ENCODE results near the gene PRRT1B.

PRRT1B gene

DNA sequence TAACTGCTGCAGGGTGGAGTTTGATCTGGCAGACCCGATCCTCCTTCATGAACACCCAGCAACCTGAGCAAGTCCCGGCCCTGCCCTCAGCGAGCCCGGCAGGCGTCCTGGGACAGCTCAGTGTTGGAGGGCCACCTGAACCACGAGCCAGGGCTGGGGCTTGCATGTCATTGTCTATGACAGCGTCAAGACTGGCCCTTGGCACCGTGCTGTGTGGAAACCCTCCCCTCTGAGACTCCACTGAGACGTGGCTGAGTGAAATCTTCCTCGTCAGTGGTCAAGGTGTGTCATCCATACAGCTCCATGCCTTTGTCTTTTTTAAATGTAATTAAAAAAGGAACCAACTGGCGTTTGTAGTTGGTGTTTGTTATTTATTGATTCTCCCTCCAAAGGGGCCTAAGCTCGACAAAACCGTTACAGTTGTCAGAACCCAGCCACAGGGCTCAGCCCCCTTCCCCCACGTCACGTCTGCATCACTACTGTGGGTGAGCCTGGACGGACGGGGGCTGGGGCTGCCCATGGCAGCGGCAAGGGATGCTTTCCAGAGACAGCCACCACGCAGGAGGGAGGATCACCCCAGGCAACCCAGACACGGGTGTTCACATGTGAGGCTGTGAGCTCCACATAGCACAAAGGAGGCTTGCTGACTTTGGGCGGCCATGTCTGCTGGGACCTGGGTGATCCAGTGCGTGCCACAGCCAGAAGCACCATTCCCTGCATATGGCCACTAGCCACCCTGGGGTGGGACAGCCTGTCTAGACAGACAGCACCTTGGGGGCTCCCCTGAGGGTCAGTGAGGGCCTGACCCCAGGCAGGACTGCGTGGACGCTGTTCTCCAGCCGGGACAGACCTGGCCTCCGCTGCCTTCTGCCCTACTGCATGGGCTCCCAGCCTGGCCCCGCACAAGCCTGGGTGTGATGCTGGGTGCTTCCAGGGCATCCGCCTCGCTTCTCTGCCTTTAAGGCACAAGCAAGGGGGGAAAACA, 21.6 kb upstream of the PRRT1B start:
- no peak overlapping the region for H3K27ac ChIP-seq (ENCODE audit: low read length)
- no peak overlapping the region for H3K4me3 ChIP-seq (ENCODE audit: low read length)
- H3K4me1 ChIP-seq (ENCODE audit: control insufficient read depth, low read depth, low read length): no peaks in the 10 kb centered on the region
- H3K9ac ChIP-seq (ENCODE audit: low read length): no peak overlapping the region
- no peaks in the 10 kb centered on the region for H3K27me3 ChIP-seq (ENCODE audit: control insufficient read depth, insufficient read depth, low read length)
- H3K9me3 ChIP-seq (ENCODE audit: control insufficient read depth, low read depth, low read length): no peaks in the 10 kb centered on the region
- H3K36me3 ChIP-seq (ENCODE audit: control insufficient read depth, low read depth, low read length): peaks cover 67% of the 10 kb centered on the region

DNA sequence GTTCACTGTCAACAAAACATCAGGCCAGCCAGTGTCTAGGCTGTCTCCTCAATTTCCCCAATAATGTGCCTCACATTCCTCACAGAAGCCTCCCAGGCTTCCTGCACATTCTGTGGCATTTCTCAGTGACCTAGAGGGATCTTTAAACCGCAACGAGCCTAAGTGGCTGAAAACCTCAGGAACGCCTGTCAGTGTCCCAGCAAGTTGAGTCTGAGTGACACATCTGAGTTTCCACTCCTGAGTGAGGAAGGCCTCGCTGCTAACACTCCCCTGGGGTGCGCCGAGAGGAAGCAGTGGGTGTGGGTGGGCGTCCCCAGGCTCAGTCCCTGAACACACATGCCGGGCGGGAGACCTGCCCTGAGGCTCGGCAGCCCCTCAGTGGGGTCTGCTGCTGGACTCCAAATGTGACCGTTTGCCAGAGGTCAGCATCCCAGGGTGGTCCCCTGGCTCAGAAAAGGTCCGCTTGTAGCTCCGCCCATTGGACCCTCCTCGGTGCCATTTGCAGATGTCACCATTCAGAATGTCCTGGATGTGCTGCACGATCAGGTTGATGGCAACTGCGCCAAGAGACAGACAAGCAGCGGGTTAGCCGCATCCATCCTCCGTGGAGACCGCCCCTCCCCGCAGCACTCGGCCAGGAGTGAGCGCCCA, 20.5 kb upstream of the PRRT1B start:
- no peaks in the 10 kb centered on the region for H3K27me3 ChIP-seq (ENCODE audit: control insufficient read depth, insufficient read depth, low read length)
- no peak overlapping the region for H3K4me3 ChIP-seq (ENCODE audit: low read length)
- no peaks in the 10 kb centered on the region for H3K9me3 ChIP-seq (ENCODE audit: control insufficient read depth, low read depth, low read length)
- no peak overlapping the region for H3K9ac ChIP-seq (ENCODE audit: low read length)
- H3K4me1 ChIP-seq (ENCODE audit: control insufficient read depth, low read depth, low read length): no peaks in the 10 kb centered on the region
- peaks cover 66% of the 10 kb centered on the region for H3K36me3 ChIP-seq (ENCODE audit: control insufficient read depth, low read depth, low read length)
- H3K27ac ChIP-seq (ENCODE audit: low read length): no peak overlapping the region

DNA sequence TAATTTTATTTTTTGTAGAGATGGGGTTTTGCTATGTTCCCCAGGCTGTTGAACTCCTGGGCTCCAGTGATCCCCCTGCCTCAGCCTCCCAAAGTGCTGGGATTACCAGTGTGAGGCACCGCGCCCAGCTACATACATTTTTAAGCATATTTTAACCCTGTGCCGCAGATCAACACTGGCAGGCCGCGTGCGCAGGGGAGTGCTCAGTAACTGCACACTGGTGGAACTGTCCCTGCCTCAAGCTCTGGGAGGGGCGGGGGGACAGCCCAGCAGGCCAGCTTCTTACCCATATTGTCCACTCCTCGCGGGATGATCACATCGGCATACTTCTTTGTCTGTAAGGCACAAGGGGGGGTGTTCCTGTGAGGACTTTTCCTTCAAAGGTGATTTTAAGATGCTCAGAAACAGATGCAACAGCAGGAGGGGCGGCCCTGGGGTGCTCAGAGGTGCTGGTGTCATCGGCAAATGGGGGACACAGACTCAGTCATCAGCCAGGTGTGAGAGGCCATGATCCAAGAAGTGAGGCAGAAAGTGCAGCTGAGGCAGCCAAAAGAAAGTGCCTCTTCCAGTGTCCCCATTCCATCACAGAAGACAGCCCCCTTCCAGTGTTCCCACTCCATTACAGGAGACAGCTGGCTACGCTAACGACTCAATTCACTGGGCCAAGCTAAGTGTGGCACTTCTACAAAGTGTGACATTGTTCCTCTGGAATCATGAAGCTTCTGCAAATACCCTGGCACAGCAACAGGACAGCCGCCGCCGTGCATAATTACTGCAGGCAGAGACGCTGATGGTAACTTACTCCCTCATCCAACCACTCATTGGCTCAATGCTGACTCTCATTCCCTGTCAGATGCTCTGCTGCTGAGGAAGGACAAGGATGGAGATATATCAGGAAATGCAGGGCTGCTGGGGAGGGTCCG, 19.4 kb upstream of the PRRT1B start:
- Histone ChIP-seq H3K4me1 (ENCODE audit: control insufficient read depth, low read depth, low read length) (peaks cover 4% of the 10 kb centered on the region), H3K27ac (ENCODE audit: low read length) (no peak overlapping the region), H3K9ac (ENCODE audit: low read length) (no peak overlapping the region), H3K9me3 (ENCODE audit: control insufficient read depth, low read depth, low read length) (no peaks in the 10 kb centered on the region), H3K27me3 (ENCODE audit: control insufficient read depth, insufficient read depth, low read length) (no peaks in the 10 kb centered on the region), H3K36me3 (ENCODE audit: control insufficient read depth, low read depth, low read length) (peaks cover 59% of the 10 kb centered on the region), H3K4me3 (ENCODE audit: low read length) (no peak overlapping the region)

DNA sequence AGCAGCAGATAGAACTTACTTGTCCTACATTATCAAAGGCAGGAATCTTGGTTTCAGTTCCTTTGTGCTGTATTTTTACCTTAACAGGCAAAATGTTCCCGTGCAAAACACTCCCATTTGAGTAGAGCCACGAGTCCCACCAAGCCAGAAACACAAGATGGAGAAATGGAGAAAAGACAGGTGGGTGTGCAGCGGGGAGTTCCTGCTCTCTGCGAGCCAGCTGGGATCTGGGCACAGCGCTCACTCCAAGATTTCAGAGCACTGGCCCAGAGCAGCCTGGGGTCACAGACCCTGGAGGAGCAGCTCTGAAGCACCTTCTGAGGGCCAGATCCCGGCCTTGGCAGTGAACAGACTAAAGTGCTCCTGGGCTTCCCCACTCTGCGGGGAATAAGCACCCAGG, 17.1 kb upstream of the PRRT1B start:
- Histone ChIP-seq H3K27me3 (ENCODE audit: control insufficient read depth, insufficient read depth, low read length) (no peaks in the 10 kb centered on the region), H3K4me1 (ENCODE audit: control insufficient read depth, low read depth, low read length) (peaks cover 4% of the 10 kb centered on the region), H3K27ac (ENCODE audit: low read length) (no peak overlapping the region), H3K9ac (ENCODE audit: low read length) (no peak overlapping the region), H3K4me3 (ENCODE audit: low read length) (no peak overlapping the region), H3K9me3 (ENCODE audit: control insufficient read depth, low read depth, low read length) (no peaks in the 10 kb centered on the region), H3K36me3 (ENCODE audit: control insufficient read depth, low read depth, low read length) (peaks cover 50% of the 10 kb centered on the region)

DNA sequence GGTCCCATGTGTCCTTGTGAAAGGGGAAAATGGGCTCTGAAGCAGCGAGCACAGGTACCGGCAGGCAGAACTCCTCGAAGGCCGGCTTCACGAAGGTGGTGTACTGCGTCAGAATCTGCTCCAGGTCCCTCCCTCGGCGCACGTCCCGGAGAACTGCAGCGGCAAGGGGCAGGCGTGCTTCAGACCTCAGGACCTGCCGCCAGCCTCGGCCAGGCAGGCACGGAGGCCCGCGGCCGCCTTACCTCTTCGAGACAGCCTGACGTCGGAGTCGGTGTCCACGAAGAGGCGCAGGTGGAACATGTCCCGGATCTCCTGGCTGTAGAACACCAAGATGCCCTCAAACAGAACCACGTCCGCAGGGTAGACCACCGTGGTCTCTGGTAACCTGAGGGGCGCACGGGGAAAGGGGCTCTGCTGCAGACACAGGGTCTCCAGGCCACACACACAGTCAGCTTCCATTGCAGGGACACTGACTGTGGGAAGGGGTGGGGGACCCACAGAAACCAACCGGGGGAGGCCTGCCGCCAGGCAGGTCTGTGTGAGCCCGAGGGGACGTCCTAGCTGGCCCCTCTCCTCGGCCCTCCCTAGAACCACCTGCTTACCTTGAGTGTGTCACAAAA, 16.3 kb upstream of the PRRT1B start:
- no peak overlapping the region for H3K27ac ChIP-seq (ENCODE audit: low read length)
- H3K4me3 ChIP-seq (ENCODE audit: low read length): no peak overlapping the region
- peaks cover 4% of the 10 kb centered on the region for H3K4me1 ChIP-seq (ENCODE audit: control insufficient read depth, low read depth, low read length)
- H3K36me3 ChIP-seq (ENCODE audit: control insufficient read depth, low read depth, low read length): peaks cover 47% of the 10 kb centered on the region
- H3K27me3 ChIP-seq (ENCODE audit: control insufficient read depth, insufficient read depth, low read length): no peaks in the 10 kb centered on the region
- H3K9me3 ChIP-seq (ENCODE audit: control insufficient read depth, low read depth, low read length): no peaks in the 10 kb centered on the region
- no peak overlapping the region for H3K9ac ChIP-seq (ENCODE audit: low read length)

DNA sequence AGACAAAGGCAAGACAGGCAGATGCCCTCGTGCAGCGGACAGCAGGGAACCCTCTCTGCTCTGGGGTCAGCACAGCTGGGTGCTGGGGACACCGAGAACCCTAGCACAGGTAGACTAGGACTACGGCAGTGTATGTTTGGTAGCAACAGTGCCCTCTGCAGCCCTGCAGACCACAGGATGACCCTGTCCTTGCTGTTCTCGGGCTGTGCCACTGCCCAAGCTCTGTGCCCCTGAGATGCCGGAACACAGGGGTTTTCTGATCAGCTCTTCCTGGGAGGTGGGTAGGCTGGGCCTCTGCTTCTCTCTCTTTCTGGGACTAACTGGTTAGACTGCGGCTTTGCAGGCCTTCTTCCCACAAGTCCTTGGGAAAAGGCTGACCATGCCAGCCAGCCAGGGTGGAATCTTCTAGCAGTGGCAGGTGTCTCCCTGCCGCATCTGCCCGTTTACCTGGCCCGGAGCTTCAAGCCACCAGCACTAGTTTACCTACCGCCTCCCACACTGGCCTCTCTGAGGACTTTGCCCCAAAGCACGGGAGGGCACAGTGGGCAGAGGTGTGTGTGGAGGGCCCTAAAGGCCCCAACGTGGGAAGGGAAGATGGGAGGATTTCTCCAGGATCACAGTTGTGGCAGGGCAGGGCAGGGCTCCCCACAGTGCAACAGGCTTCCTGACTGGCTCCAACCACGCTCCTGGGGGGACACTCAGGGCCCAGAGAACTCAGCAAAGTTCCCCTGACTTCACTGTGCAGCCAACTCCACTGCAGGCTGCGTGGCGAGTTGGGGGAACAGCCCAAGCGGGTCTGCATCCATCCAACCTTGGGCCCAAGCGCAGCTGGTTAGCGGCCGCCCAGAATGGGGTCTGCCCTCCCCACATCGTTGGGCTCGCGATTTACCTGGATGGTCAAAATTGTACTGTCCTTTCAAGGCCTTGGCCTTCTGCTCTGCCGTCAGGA, 15.5 kb upstream of the PRRT1B start:
- Histone ChIP-seq H3K36me3 (ENCODE audit: control insufficient read depth, low read depth, low read length) (peaks cover 40% of the 10 kb centered on the region), H3K4me3 (ENCODE audit: low read length) (peak overlapping the region; percentile 88), H3K4me1 (ENCODE audit: control insufficient read depth, low read depth, low read length) (peaks cover 4% of the 10 kb centered on the region), H3K9ac (ENCODE audit: low read length) (peak overlapping the region; percentile 65), H3K27me3 (ENCODE audit: control insufficient read depth, insufficient read depth, low read length) (no peaks in the 10 kb centered on the region), H3K9me3 (ENCODE audit: control insufficient read depth, low read depth, low read length) (no peaks in the 10 kb centered on the region), H3K27ac (ENCODE audit: low read length) (no peak overlapping the region)

DNA sequence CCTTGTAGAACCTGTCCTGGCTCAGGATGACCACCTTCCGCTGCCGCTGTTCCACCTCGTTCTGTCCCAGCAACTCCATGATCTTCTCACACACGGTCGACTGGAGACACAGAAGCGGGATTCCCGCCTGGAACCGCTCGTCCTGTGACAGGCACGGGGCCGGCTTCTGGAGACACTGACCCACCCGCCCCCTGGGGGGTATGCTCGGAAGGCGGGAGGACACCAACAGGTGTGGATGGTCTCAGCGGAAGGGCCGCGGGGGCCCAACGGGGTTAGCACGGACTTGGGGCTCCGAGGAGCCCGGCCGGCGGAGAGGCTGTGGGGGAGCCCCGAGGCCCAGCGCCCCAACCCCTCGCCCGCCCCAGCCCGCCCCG, 14.8 kb upstream of the PRRT1B start:
- H3K36me3 ChIP-seq (ENCODE audit: control insufficient read depth, low read depth, low read length): peaks cover 34% of the 10 kb centered on the region
- peak overlapping the region; percentile 88 for H3K4me3 ChIP-seq (ENCODE audit: low read length)
- no peaks in the 10 kb centered on the region for H3K27me3 ChIP-seq (ENCODE audit: control insufficient read depth, insufficient read depth, low read length)
- H3K9ac ChIP-seq (ENCODE audit: low read length): peak overlapping the region; percentile 65
- H3K4me1 ChIP-seq (ENCODE audit: control insufficient read depth, low read depth, low read length): peaks cover 4% of the 10 kb centered on the region
- no peaks in the 10 kb centered on the region for H3K9me3 ChIP-seq (ENCODE audit: control insufficient read depth, low read depth, low read length)
- no peak overlapping the region for H3K27ac ChIP-seq (ENCODE audit: low read length)

DNA sequence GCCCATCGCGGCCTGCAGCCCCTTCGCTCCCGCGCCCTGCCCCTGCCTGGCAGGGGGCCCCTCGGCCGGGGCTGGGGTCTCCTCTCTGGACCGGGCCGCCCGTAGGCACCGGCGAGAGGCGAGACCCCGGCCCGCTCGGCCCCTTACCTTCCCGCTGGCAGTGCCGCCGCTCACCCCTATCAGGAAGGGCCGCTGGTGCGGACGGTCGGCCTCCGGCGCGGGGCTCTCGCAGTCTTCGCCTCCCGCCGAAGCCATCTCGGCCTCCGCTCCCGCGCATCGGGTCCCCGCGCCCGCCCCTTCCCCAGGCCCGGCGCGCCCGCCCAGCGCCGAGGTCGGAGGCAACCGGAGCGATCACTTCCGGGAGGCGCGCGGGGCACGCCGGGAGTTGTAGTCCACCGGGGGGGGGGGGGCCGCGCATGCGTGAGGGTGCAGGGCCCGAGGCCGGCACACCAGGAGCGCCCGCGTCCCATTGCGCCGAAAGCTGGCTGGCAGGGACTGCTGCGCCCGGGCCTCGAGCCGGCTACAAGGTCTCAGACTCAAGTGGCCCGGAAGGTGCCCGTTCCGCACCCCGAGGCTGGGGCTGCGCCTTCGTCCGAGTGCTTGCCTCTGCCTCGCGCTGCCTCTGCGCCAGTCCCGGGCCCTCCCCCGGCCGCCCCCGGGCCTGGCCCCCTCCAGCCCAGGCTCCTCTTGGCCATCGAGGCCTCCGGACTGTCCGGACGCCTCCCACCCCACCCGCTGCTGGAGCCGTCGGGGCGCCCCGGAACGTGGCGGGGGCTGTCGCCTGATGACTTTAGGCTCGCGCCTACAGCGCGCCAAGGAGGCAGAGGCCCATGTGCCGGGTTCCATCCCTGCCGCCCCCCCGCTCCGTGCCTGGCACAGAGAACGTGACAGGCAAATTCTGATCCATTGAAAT, 14.1 kb upstream of the PRRT1B start, which contains the start of gene UCK1:
Gene UCK1, minus strand, starts transcription at position 344 of the 913 bp plus-strand sequence. Its CDS starts 89 bp downstream, at position 255.
- no peak within 1 kb of the TSS for H3K27ac ChIP-seq (ENCODE audit: low read length)
- peak within 1 kb of the TSS; percentile 88 for H3K4me3 ChIP-seq (ENCODE audit: low read length)
- peaks cover 27% of the 10 kb centered on the region for H3K36me3 ChIP-seq (ENCODE audit: control insufficient read depth, low read depth, low read length)
- peak within 1 kb of the TSS; percentile 65 for H3K9ac ChIP-seq (ENCODE audit: low read length)
- H3K27me3 ChIP-seq (ENCODE audit: control insufficient read depth, insufficient read depth, low read length): no peaks in the 10 kb centered on the region
- peaks cover 4% of the 10 kb centered on the region for H3K4me1 ChIP-seq (ENCODE audit: control insufficient read depth, low read depth, low read length)
- no peaks in the 10 kb centered on the region for H3K9me3 ChIP-seq (ENCODE audit: control insufficient read depth, low read depth, low read length)

DNA sequence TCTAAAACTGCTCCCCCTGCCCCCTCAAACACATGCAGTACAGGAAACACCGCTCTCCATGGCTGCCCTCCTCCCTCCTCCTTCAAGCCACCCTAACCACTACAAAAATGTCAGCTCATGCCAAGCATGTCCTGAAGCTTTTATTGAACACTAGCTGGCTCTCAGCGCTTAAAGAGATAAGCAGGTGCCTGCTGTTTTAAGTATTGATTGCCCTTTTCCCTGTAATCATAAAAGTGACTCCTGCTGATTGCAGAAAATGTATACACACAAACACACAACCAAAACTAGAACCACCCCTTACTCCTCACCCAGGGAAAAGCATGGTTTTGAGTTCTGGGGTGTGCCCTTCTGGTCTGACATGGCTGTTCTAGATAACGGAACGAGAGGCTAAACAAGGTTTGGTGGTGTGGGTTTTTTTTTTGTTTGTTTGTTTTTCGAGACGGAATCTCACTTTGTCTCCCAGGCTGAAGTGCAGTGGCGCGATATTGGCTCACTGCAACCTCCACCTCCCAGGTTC, 10.5 kb upstream of the PRRT1B start:
- H3K9ac ChIP-seq (ENCODE audit: low read length): no peak overlapping the region
- H3K9me3 ChIP-seq (ENCODE audit: control insufficient read depth, low read depth, low read length): no peaks in the 10 kb centered on the region
- no peaks in the 10 kb centered on the region for H3K27me3 ChIP-seq (ENCODE audit: control insufficient read depth, insufficient read depth, low read length)
- H3K27ac ChIP-seq (ENCODE audit: low read length): no peak overlapping the region
- H3K4me1 ChIP-seq (ENCODE audit: control insufficient read depth, low read depth, low read length): peaks cover 4% of the 10 kb centered on the region
- no peaks in the 10 kb centered on the region for H3K36me3 ChIP-seq (ENCODE audit: control insufficient read depth, low read depth, low read length)
- H3K4me3 ChIP-seq (ENCODE audit: low read length): no peak overlapping the region

All from iPS-18a (cell line).